Pulmonary artery endothelial cell (primary cell): Measurements from ENCODE around the gene RGS7. TPM values are rescaled to one million over a fixed set of nuclear protein-coding genes. Genes with fewer than 3 reads are reported as not detected.
"Not testable (repeated sequence)": the region's sequence is repeated elsewhere in the genome, so short reads cannot be mapped to it uniquely, and the experiment has no call there.

Source experiments
- DNase-seq: peaks from one replicate; pipeline ENCODE4 v3.0.0-alpha.2; 2011; ENCODE audit warnings: low read depth, low spot score
- total RNA-seq: library from RNA; depleted of rRNA; stranded (reverse); fragments of >200 nt; gene quantifications from 2 replicates; pipeline ENCODE4 v1.2.3, GENCODE V29; 2014

The RGS7 gene
- total RNA-seq, 1 donor from 2014 or later, result 0.40 TPM

DNA sequence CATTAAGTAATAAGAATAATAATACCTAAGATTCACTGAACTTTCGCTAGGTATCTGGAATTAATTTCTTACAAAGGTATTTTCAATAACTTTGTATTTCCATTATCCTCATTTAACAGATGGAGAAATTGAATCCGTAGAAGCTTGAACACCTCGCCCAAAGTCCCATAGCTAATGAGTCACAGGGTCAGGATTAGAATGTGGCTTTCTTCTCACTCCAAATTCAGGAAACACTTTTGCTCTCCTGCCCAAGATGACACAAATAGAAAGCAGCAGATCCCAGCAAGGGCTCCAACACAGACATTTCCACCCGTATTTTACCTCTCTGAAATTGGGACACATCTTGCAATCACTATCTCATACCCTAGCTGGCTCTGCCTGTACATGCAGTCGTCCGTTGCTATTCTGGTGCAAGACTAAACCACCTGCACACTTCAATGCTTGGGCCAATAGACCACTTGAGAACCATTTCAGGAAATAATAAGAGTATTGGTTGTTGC is 619.2 kb downstream of the RGS7 start:
- no peak for DNase-seq

DNA sequence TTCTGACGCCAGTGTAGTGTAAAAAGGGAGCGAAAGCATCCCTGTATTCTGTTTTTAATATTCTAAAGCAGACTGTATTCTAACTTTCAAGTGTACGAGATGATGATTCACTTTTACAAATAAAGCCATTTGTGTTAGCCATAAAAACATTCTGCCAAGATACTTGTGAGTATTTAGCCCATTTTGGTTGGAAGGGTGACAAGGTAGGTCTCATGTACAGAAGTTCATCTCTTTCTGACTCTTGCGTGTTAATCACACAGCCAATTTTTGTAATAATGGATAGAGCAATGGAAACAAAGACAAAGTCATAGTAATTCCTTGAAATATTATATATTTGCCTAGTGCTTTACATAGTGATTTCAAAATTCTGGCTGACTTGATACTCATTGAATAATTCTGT is 619.7 kb downstream of the RGS7 start:
- DNase-seq, result no peak

DNA sequence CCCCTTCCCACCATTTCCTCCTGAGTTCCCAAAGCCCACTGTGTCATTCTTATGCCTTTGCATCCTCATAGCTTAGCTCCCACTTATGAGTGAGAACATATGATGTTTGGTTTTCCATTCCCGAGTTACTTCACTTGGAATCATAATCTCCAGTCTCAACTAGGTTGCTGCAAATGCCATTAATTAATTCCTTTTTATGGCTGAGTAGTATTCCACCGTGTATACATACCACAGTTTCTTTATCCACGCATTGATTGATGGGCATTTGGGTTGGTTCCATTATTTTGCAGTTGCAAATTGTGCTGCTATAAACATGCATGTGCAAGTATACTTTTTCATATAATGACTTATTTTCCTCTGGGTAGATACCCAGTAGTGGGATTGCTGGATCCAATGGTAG is 622.3 kb downstream of the RGS7 start:
- not testable (repeated sequence) for DNase-seq

DNA sequence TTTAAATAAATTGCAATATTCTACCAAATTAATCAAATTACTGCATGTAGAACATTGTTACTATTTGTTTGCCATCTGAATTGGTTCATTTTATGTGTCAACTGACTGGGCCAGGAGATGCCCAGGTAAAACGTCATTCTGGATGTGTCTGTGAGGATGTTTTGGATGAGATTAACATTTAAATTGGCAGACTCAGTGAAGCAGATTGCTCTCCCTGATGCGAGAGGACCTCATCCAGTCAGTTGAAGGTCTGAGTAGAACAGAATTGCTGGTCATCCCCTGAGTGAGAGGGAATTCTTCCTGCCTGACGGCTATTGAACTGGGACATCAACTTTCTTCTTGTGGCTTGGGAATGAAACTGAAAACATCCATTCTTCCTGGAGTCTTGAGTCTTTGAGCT is 623.0 kb downstream of the RGS7 start:
- DNase-seq, result no peak

DNA sequence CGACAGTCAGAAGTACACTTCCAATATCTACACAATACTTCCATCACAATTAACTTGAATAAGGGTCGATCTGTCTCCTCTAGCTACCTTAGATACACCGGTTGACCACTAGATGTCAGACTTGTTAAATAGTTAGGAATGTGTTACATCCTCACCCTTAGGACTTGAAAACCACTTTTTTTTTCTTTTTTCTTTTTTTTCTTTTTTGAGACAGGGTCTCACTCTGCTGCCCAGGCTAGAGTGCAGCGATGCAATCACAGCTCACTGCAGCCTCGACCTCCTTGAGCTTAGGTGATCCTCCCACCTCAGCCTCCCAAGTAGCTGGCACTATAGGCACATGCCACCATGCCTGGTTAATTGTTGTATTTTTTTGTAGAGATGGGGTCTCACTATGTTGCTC is 624.6 kb downstream of the RGS7 start:
- peak; percentile 19 for DNase-seq

Other genes with a start within 250 kb of the RGS7 start
- 113 and 114 TPM in 2 replicates for gene FH, start 162.6 kb upstream of the RGS7 start, total RNA-seq
- gene KMO, start 175.2 kb upstream of the RGS7 start, total RNA-seq, result not detected in 2 replicates